ENCODE data around the gene HDAC9.

DNA sequence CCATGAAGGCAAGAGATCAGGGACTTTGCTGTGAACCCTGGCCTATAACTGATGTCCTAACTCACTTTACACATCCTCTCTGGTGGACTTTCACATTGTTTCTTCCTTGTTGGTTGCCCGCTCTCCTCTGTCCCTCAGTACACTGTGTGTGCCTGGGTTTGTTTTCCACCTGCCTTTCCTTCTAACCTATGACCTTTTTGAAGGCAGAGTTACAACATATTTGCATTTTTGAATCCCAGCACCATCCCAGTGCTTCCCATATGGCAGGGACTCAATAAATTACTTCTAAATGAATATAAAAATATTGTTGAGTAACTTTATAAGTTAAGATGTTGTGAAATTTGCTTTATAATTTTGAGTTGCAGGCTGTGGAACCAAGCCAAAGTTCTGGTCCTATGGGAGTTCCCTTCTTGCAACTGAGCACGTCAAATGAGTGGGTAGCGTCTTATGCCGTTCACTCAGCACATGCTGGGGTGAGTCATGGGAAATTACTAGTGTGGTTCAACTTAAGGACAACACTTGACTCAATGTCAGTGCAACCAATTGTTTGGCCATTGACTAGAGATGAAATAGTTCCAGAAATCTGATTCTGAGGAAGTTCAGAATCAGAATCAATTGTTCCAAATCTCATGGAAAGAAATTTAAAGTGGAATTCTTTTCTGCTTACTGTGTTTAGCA is 370.9 kb downstream of the HDAC9 start:
- TF ChIP-seq POLR2AphosphoS5 (IDR thresholded peaks at IDR 0.05; ENCODE audit: borderline replicate concordance, low read depth, low read length) (no peak), EZH2 (IDR thresholded peaks at IDR 0.05) (no peak), FOXP2 (optimal IDR thresholded peaks at IDR 0.05; ENCODE audit: control extremely low read depth, extremely low read length, insufficient read depth) (no peak)

All from SK-N-MC (cell line).